Upper lobe of left lung (tissue), 4 donors: ENCODE results near the gene TBC1D3.
"Not testable (repeated sequence)": the region's sequence is repeated elsewhere in the genome, so short reads cannot be mapped to it uniquely, and the experiment has no call there.

Experiments used
- CTCF ChIP-seq, 6 experiments: fragments of 450-650 bp in 4 of 6; fragments of 200-600 bp in 2 of 6; sonication (generic) in 2 of 6; IDR thresholded peaks; one replicate each; pipeline ENCODE4 v1.5.1; 2016 to 2019; ENCODE audit warnings: antibody characterized with exemption in 6 of 6
- EP300 ChIP-seq, 4 donors: sonication (generic); formaldehyde crosslinking; IDR thresholded peaks; one replicate each; pipeline ENCODE4 v1.5.1; 2017; ENCODE audit warnings: antibody characterized with exemption in 4 of 4, control low read depth in 2 of 4
- POLR2A ChIP-seq, 4 donors: fragments of 450-650 bp; IDR thresholded peaks; one replicate each; pipeline ENCODE4 v1.5.1; 2016 to 2017; ENCODE audit warnings: antibody characterized with exemption in 4 of 4, mild to moderate bottlenecking in 2 of 4
- POLR2AphosphoS5 ChIP-seq, 2 donors: sonication (generic); formaldehyde crosslinking; IDR thresholded peaks; one replicate each; pipeline ENCODE4 v1.5.1; 2017; ENCODE audit warnings: antibody characterized with exemption in 2 of 2

GRCh38 chr17:38192455-38192854, at the start of gene TBC1D3:
- not testable (repeated sequence) for TF ChIP-seq CTCF, EP300, POLR2A, POLR2AphosphoS5 (IDR thresholded peaks at IDR 0.05)
